Progenitor cell of endocrine pancreas (in vitro differentiated cells): ENCODE results near the gene PPP2R5A. TPM values are rescaled to one million over a fixed set of nuclear protein-coding genes. Genes with fewer than 3 reads are reported as not detected.
"Not testable (repeated sequence)": the region's sequence is repeated elsewhere in the genome, so short reads cannot be mapped to it uniquely, and the experiment has no call there.

Experiments used
- DNase-seq: peaks from one replicate; pipeline ENCODE4 v3.0.0; 2021; ENCODE audit warnings: low spot score; ENCODE audit not compliant: unreplicated experiment
- H3K27ac Mint-ChIP-seq: 2 replicates; pipeline ENCODE4 v1.8.0; 2021; ENCODE audit warnings: mild to moderate bottlenecking, moderate library complexity, mixed read lengths
- H3K27me3 Mint-ChIP-seq: 2 replicates; pipeline ENCODE4 v1.8.0; 2021; ENCODE audit warnings: mixed read lengths
- H3K36me3 Mint-ChIP-seq: 2 replicates; pipeline ENCODE4 v1.8.0; 2022; ENCODE audit warnings: mixed read lengths; ENCODE audit not compliant: insufficient read depth
- H3K4me1 Mint-ChIP-seq: 2 replicates; pipeline ENCODE4 v1.8.0; 2021; ENCODE audit warnings: low read depth, mixed read lengths
- H3K4me3 Mint-ChIP-seq: 2 replicates; pipeline ENCODE4 v1.8.0; 2021; ENCODE audit warnings: low read depth, mild to moderate bottlenecking, moderate library complexity, mixed read lengths
- H3K9me3 Mint-ChIP-seq: 2 replicates; pipeline ENCODE4 v1.8.0; 2021; ENCODE audit warnings: low read depth, mixed read lengths
- CTCF ChIP-seq: fragments of 200-600 bp; sonication (generic); IDR thresholded peaks from one replicate; pipeline ENCODE4 v1.5.0; 2021; ENCODE audit warnings: antibody characterized with exemption, mild to moderate bottlenecking; ENCODE audit not compliant: unreplicated experiment
- total RNA-seq: library from RNA; stranded (reverse); gene quantifications from 2 replicates; pipeline ENCODE4 v1.2.1, GENCODE V29; 2021

The PPP2R5A gene
- total RNA-seq, 1 donor from 2014 or later, result 21.4 TPM

GRCh38 chr1:212317916-212318315 is 32.7 kb downstream of the PPP2R5A start:
- Mint-ChIP-seq H3K27me3 (no peaks in the 10 kb centered on the region), H3K4me3 (no peak overlapping the region), H3K9me3 (peaks cover 3% of the 10 kb centered on the region), H3K4me1 (peaks cover 7% of the 10 kb centered on the region), H3K27ac (no peak overlapping the region), H3K36me3 (peaks cover 6% of the 10 kb centered on the region)
- DNase-seq, result no peak
- no peak for TF ChIP-seq CTCF

GRCh38 chr1:212321031-212321430 is 35.8 kb downstream of the PPP2R5A start:
- not testable (repeated sequence) for H3K36me3 Mint-ChIP-seq, DNase-seq, H3K4me3 Mint-ChIP-seq, H3K27me3 Mint-ChIP-seq, H3K4me1 Mint-ChIP-seq, H3K27ac Mint-ChIP-seq, H3K9me3 Mint-ChIP-seq

GRCh38 chr1:212323066-212323465 is 37.9 kb downstream of the PPP2R5A start:
- DNase-seq, result no peak
- no peaks in the 10 kb centered on the region for H3K27me3 Mint-ChIP-seq
- no peaks in the 10 kb centered on the region for H3K4me1 Mint-ChIP-seq
- H3K9me3 Mint-ChIP-seq, result no peaks in the 10 kb centered on the region
- H3K36me3 Mint-ChIP-seq, result peaks cover 8% of the 10 kb centered on the region
- H3K27ac Mint-ChIP-seq, result peak overlapping the region; percentile 29
- H3K4me3 Mint-ChIP-seq, result no peak overlapping the region
- TF ChIP-seq CTCF, result no peak

- no peaks in the 10 kb centered on the region for H3K4me1 Mint-ChIP-seq
- DNase-seq, result no peak
- H3K9me3 Mint-ChIP-seq, result no peaks in the 10 kb centered on the region
- H3K27me3 Mint-ChIP-seq, result no peaks in the 10 kb centered on the region
- no peak for TF ChIP-seq CTCF
- H3K27ac Mint-ChIP-seq, result no peak overlapping the region
- no peak overlapping the region for H3K4me3 Mint-ChIP-seq
- peaks cover 7% of the 10 kb centered on the region for H3K36me3 Mint-ChIP-seq
Measured at GRCh38 chr1:212326541-212326940, 41.3 kb downstream of the PPP2R5A start.

GRCh38 chr1:212328248-212328647 is 43.0 kb downstream of the PPP2R5A start:
- no peak for DNase-seq
- Mint-ChIP-seq H3K9me3 (no peaks in the 10 kb centered on the region), H3K27me3 (no peaks in the 10 kb centered on the region), H3K36me3 (peaks cover 3% of the 10 kb centered on the region), H3K27ac (no peak overlapping the region), H3K4me1 (no peaks in the 10 kb centered on the region), H3K4me3 (no peak overlapping the region)
- TF ChIP-seq CTCF, result no peak

- no peaks in the 10 kb centered on the region for H3K9me3 Mint-ChIP-seq
- no peak for TF ChIP-seq CTCF
- no peak for DNase-seq
- no peak overlapping the region for H3K4me3 Mint-ChIP-seq
- no peak overlapping the region for H3K27ac Mint-ChIP-seq
- peaks cover 9% of the 10 kb centered on the region for H3K36me3 Mint-ChIP-seq
- no peaks in the 10 kb centered on the region for H3K27me3 Mint-ChIP-seq
- no peaks in the 10 kb centered on the region for H3K4me1 Mint-ChIP-seq
Measured at GRCh38 chr1:212329105-212329504, 43.9 kb downstream of the PPP2R5A start.
